ENCODE results near the gene NSFL1C.

GRCh38 chr20:1505871-1506270, 39.2 kb upstream of the NSFL1C start:
- no peak for TF ChIP-seq CTCF (conservative IDR thresholded peaks at IDR 0.05; ENCODE audit: low read depth, low read length)
- no peak for TF ChIP-seq POLR2A (IDR thresholded peaks at IDR 0.05; ENCODE audit: low read depth, low read length)
- no peak for TF ChIP-seq FOS (IDR thresholded peaks at IDR 0.05; ENCODE audit: low read depth, low read length)
- TF ChIP-seq USF2 (IDR thresholded peaks at IDR 0.05; ENCODE audit: low read depth, low read length), result no peak
- no peak for TF ChIP-seq BHLHE40 (IDR thresholded peaks at IDR 0.05; ENCODE audit: low read depth, low read length)
- TF ChIP-seq SMC3 (IDR thresholded peaks at IDR 0.05; ENCODE audit: low read depth, low read length), result no peak
- TF ChIP-seq RAD21 (IDR thresholded peaks at IDR 0.05; ENCODE audit: low read length), result no peak
- TF ChIP-seq CEBPB (IDR thresholded peaks at IDR 0.05; ENCODE audit: low read depth, low read length), result no peak
- TF ChIP-seq CHD1 (IDR thresholded peaks at IDR 0.05; ENCODE audit: low read depth, low read length), result no peak
- TF ChIP-seq MXI1 (IDR thresholded peaks at IDR 0.05; ENCODE audit: borderline replicate concordance, low read depth, low read length), result no peak
- no peak for TF ChIP-seq RCOR1 (IDR thresholded peaks at IDR 0.05; ENCODE audit: insufficient replicate concordance, low read length)
- TF ChIP-seq MAZ (IDR thresholded peaks at IDR 0.05; ENCODE audit: borderline replicate concordance, low read depth, low read length), result no peak
